ENCODE measurements around the gene SEMA3B. TPM values are rescaled to one million over a fixed set of nuclear protein-coding genes. Genes with fewer than 3 reads are reported as not detected.

Gene SEMA3B
- total and polyA plus RNA-seq, 9 of the 15 experiments (the other 6 are each of a cell fraction or from before 2014, with no cell fraction given) = 0.03 to 1.8 (median 0.55) TPM; not detected in 1

DNA sequence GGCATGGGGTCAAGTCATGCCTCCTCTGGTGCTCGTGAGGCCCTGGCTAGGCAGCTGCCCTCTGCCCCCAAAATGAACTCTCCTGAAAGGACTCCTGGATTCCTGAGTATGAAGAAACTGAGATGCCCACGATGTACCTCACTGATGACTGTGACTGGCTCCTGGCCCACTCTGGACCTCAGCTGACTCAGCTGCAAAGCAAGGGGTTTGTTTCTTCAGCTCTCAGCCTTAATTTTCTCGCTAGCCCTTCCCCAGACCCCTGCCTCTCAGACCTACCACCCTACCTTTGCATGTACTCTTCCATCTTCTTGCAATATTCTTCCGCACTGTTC lies 38.2 kb upstream of the SEMA3B start (continued):
- TF ChIP-seq HMG20A (CRISPR knock-in tag; conservative IDR thresholded peaks at IDR 0.05) (no peak), BACH1 (tag; IDR thresholded peaks at IDR 0.05) (no peak), TEAD1 (CRISPR knock-in tag; IDR thresholded peaks at IDR 0.05) (no peak), RB1 (IDR thresholded peaks at IDR 0.05; ENCODE audit: low read depth) (no peak)
- TF ChIP-seq, protein P1, sequence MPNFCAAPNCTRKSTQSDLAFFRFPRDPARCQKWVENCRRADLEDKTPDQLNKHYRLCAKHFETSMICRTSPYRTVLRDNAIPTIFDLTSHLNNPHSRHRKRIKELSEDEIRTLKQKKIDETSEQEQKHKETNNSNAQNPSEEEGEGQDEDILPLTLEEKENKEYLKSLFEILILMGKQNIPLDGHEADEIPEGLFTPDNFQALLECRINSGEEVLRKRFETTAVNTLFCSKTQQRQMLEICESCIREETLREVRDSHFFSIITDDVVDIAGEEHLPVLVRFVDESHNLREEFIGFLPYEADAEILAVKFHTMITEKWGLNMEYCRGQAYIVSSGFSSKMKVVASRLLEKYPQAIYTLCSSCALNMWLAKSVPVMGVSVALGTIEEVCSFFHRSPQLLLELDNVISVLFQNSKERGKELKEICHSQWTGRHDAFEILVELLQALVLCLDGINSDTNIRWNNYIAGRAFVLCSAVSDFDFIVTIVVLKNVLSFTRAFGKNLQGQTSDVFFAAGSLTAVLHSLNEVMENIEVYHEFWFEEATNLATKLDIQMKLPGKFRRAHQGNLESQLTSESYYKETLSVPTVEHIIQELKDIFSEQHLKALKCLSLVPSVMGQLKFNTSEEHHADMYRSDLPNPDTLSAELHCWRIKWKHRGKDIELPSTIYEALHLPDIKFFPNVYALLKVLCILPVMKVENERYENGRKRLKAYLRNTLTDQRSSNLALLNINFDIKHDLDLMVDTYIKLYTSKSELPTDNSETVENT (CRISPR knock-in tag; IDR thresholded peaks at IDR 0.05) = no peak

- 40% methylated on average over 5 of the region's 5 CpGs for WGBS (ENCODE audit: insufficient coverage, low coverage, missing lambda C conversion rate)
- ChIA-PET CTCF (ENCODE audit: low intra/inter-chr PET ratio) (no interaction called here), POLR2A (interaction anchor here (1.2 kb wide), 1 partner anchor 37 kb away, joined by 3 read pairs; no protein-coding TSS in a partner anchor)
- no TSS peak for BruUV-seq (replicated peaks)
- Histone ChIP-seq H3K9ac (ENCODE audit: insufficient read depth in 1 of 2, low read depth in 2 of 2, low read length in 2 of 2) (no peak overlapping the region), H2AFZ (ENCODE audit: low read depth, low read length) (no peak overlapping the region), H3K27ac (ENCODE audit: extremely low read depth, low read depth, low read length) (no peak overlapping the region), H3K27me3 (ENCODE audit: control insufficient read depth in 2 of 2, insufficient read depth in 2 of 2, low read length in 2 of 2) (no peaks in the 10 kb centered on the region), H4K20me1 (replicated peaks; ENCODE audit: control insufficient read depth, insufficient read depth, low read length) (no peaks in the 10 kb centered on the region), H3K36me3 (ENCODE audit: control insufficient read depth, insufficient read depth, low read length) (no peaks in the 10 kb centered on the region), H3K4me3 (no peak overlapping the region), H3K9me3 (replicated peaks; ENCODE audit: control insufficient read depth, insufficient read depth, low read depth, low read length) (no peaks in the 10 kb centered on the region), H3K4me2 (ENCODE audit: insufficient read depth, low read length) (no peak overlapping the region), H3K79me2 (ENCODE audit: control insufficient read depth, insufficient read depth, low read length) (peaks cover 5% of the 10 kb centered on the region), H3K9me1 (ENCODE audit: control insufficient read depth, insufficient read depth, low read length) (no peaks in the 10 kb centered on the region), H3K4me1 (replicated peaks in 1 of 2; ENCODE audit: control insufficient read depth in 2 of 2, insufficient read depth in 2 of 2, low read length in 2 of 2) (peaks cover 31 to 65% of the 10 kb centered on the region in 2 experiments)
- ATAC-seq = no peak
- no peak for FAIRE-seq
- DNase-seq (ENCODE audit: extremely low read depth in 1 of 4, low spot score in 3 of 4) = no peak
- in situ Hi-C loops (cut with MboI) (no loop called here), intact Hi-C loops (cut with micrococcal nuclease) (no loop called here)
- TF ChIP-seq E2F6 (IDR thresholded peaks at IDR 0.05; ENCODE audit: borderline replicate concordance in 1 of 2, extremely low read depth in 1 of 2, insufficient read depth in 1 of 2, insufficient read length in 1 of 2, low read depth in 1 of 2, low read length in 1 of 2, poor library complexity in 1 of 2, severe bottlenecking in 1 of 2) (no peak), TEAD2 (tag; IDR thresholded peaks at IDR 0.05) (no peak), SIN3A (IDR thresholded peaks at IDR 0.05; ENCODE audit: borderline replicate concordance in 2 of 2, control insufficient read depth in 1 of 2, low read depth in 2 of 2, low read length in 2 of 2) (no peak), ASH1L (IDR thresholded peaks at IDR 0.05; ENCODE audit: borderline replicate concordance, low read depth, partially characterized antibody) (no peak), HSF4 (CRISPR knock-in tag; IDR thresholded peaks at IDR 0.05; ENCODE audit: borderline replicate concordance) (no peak)
- TF ChIP-seq, protein P2, sequence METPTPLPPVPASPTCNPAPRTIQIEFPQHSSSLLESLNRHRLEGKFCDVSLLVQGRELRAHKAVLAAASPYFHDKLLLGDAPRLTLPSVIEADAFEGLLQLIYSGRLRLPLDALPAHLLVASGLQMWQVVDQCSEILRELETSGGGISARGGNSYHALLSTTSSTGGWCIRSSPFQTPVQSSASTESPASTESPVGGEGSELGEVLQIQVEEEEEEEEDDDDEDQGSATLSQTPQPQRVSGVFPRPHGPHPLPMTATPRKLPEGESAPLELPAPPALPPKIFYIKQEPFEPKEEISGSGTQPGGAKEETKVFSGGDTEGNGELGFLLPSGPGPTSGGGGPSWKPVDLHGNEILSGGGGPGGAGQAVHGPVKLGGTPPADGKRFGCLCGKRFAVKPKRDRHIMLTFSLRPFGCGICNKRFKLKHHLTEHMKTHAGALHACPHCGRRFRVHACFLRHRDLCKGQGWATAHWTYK (CRISPR knock-in tag; IDR thresholded peaks at IDR 0.05) = no peak
- TF ChIP-seq, protein P3, sequence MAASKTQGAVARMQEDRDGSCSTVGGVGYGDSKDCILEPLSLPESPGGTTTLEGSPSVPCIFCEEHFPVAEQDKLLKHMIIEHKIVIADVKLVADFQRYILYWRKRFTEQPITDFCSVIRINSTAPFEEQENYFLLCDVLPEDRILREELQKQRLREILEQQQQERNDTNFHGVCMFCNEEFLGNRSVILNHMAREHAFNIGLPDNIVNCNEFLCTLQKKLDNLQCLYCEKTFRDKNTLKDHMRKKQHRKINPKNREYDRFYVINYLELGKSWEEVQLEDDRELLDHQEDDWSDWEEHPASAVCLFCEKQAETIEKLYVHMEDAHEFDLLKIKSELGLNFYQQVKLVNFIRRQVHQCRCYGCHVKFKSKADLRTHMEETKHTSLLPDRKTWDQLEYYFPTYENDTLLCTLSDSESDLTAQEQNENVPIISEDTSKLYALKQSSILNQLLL (CRISPR knock-in tag; IDR thresholded peaks at IDR 0.05; ENCODE audit: borderline replicate concordance) = no peak
- TF ChIP-seq, protein P4, sequence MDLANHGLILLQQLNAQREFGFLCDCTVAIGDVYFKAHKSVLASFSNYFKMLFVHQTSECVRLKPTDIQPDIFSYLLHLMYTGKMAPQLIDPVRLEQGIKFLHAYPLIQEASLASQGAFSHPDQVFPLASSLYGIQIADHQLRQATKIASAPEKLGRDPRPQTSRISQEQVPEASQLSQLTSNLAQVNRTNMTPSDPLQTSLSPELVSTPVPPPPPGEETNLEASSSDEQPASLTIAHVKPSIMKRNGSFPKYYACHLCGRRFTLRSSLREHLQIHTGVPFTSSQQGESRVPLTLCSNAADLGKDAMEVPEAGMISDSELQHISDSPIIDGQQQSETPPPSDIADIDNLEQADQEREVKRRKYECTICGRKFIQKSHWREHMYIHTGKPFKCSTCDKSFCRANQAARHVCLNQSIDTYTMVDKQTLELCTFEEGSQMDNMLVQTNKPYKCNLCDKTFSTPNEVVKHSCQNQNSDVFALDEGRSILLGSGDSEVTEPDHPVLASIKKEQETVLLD (IDR thresholded peaks at IDR 0.05) = no peak
Observed at GRCh38 chr3:50231581-50231980, 37.4 kb upstream of the SEMA3B start.
